Activated CD4-positive, alpha-beta T cell treated with anti-CD3 and anti-CD28 coated beads for 4 hours (primary cell): ENCODE results near the gene PDE6G.

Experiments used
- DNase-seq, 2 donors: peaks; one replicate each; pipeline ENCODE4 v3.0.0-alpha.2; 2020

The PDE6G gene

GRCh38 chr17:81656835-81657234 lies 493 bp upstream of the PDE6G start:
- DNase-seq: no peak

GRCh38 chr17:81655378-81656117 lies 794 bp downstream of the PDE6G start:
- DNase-seq: no peak

DNA sequence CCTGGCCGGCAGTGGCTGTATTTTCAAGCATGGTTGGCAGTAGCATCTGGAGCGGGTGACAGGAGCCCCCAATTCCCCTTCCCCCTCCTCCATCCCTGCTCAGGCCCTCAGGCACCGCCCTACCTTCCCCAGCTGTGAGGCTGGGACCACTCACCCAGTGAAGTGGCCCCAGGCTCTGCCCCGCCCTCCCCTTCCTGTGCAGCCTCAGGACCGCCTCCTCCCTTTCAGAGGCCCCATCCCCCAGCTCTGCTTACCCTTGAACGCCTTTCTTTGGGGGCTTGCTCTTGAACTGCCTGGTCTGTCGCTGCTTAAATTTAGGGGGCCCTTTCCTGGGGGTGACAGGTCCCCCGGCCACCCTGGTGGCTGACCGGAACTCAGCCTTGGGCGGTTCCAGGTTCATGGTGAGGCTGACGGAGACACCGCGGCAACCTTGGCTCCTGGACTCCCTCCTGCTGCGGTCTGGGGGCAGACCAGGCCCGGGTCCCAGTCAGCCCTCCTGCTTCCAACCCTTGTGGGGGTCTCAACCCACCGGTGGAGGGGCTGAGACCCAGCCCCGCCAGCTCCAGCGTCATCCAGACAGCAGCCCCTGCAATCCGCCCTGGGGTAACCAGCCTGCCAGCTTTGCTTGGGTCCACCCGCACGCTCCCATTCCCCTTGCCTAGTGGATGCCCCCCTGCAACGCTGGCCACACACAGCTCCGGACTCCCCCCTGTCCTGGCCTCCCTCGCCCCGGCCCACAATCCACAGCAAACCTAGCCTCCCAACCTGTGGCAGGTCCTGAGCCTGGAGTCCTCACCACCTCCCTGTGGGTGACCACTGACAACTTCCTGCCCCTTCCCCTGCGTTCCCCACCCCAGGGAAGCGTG lies 3.2 kb downstream of the PDE6G start:
- no peak for DNase-seq

DNA sequence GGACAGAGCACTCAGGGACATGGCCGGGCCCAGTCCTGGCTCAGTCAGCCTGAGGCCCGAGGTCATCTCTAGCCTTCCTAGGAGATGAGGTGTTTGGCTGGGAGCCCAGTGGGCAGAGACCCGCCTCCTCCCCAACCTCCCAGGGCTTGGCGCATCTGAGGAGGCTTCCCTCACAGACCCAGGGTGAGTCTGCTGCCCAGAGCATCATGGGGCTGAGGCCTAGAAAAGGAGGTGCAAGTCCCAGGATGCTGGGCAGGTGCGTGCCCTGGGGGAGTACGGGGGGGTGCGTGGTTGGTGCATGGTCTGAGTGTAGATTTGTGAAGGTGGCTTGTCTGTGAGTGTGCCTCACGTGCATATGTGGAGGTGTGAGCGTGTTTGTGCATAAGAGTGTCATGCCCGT lies 4.7 kb downstream of the PDE6G start:
- no peak for DNase-seq

GRCh38 chr17:81650951-81651350 lies 5.4 kb downstream of the PDE6G start:
- DNase-seq: no peak

GRCh38 chr17:81648707-81649085 lies 7.6 kb downstream of the PDE6G start:
- no peak for DNase-seq

- no peak for DNase-seq
These were observed 8.2 kb downstream of the PDE6G start for GRCh38 chr17:81648013-81648706.

DNA sequence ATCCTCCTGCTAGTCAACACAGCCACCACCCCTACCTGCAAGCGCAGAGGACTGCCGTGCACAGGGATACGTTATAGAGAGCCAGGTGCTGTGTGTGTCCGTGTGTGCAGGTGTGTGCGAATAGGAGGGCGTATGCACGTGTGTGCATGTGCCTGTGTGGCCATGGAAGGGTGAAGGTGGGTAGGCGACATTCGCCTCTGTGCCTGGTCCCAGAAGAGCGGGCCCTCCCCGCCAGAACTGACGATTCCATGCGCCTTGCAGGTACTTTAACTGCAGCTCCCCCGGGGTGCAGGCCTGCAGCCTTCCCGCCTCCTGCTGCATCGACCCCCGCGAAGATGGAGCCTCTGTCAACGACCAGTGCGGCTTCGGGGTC lies 8.7 kb downstream of the PDE6G start:
- DNase-seq: no peak

DNA sequence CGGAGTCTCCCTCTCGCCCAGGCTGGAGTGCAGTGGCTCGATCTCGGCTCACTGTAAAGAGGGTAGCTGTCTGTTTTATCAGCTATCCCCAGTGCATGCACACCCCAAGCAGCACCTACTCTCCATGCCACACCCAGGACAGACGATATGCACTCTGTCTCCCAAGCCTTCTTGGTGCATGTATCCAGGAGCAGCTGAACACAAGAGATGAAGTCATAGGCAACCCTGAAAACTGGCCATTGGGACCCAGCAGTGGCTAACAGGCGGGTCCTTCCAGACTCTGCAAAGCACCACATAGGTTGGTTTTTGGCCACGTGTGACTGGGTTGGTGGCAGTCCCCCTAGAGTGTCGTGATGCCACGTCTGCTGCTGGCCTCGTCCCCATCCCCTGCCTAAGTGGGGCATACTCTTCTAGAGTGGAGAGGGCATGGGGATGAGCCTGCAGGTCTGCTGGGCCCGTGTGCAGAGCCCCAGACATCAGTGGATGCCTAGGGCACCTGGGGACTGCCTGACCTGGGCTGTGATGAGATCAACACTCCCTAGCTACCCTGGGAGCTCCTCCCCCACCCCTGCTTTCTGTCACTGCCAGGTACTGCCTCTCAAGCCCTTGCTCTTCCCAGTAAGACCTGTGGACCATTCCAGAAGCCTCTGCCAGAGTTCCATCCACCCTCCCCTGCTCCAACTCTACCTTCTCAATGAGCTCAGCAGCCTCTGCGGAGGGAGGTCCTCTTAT lies 9.3 kb downstream of the PDE6G start:
- no peak for DNase-seq

GRCh38 chr17:81644976-81645952 lies 11.1 kb downstream of the PDE6G start:
- no peak for DNase-seq

- no peak for DNase-seq
These were observed 11.8 kb downstream of the PDE6G start for GRCh38 chr17:81644496-81644895.

DNA sequence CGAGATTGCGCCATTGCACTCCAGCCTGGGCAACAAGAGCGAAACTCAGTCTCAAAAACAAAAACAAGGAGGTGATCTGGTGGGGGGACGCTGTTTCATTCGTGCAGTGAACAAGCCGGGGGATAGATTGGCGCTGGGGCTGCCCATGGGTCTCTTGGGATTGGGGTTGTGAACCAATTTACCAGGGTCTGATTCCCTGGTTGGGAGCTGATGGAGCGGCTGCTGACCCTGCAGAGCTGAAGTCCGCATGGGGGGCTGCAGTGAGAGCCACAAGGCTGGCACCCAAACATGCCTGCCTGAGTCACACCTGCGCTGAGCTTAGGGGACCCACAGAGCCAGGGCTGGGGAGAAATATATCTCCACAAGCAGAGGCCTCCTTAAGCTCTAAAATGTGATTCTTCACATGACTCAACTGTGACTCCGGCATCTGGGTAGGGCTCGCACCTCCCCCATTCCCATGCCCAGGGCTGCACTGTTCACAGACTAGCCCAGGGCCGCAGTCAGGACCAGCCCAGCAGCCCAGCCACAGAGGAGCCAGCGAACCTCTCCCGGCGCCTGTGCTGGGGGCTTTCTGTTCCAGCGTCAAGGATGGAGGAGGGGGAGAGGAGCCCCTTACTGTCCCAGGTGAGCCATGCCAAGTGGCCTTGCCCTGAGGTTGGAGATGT lies 14.4 kb downstream of the PDE6G start:
- DNase-seq: no peak

DNA sequence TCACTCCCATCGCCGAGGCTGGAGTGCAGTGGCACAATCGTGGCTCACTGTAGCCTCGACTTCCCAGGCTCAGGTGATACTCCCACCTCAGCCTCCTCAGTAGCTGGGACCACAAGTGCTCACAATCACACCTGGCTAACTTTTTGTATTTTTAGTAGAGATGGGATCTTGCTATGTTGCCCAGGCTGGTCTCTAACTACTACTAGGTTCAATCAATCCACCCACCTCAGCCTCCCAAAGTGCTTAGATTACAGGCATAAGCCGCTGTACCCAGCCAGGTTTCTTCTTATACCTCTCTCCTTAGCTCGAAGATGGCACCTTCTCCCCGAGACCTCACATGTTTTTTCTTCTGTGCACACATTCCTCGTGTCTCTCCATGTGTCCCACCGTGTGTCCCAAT lies 16.3 kb downstream of the PDE6G start:
- no peak for DNase-seq

GRCh38 chr17:81638683-81639082 lies 17.7 kb downstream of the PDE6G start:
- no peak for DNase-seq

DNA sequence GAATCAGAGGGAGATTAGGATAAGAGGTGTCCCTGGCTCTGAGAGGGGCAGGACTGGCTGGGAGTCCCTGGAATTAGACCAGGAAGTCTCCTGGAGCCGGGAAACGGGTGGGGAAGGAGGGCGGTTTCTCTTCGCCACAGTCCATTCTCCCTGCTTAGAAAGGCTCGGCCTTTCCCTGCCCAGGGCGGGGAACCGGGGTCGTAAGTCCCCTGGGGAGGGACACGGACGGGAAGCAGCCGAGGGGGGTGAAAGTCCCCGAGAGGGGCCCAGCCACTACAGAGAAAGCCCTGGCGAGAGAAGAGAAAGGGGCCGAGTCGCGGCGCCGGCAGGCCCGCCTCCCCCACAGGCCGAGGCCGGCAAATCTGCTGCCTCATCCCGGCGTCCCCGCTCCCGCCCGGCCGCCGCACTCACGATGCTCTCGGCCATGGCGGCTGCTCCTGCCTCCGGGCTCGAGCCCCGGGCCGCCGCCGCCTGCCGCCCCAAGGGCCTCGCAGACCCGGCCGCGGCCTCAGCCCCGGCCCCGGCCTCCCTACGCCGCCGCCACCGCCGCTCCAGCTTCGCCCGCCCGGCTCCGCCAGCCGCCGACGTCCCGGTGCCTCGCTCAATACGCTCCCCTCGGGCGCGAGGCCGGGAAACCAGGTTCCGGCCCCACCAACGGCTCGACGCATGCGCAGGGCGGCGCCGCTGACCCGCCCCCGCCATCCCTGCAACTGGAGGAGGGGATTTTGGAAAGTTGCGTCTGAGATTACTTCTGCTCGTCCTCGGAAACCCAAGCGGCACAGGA lies 19.6 kb downstream of the PDE6G start, which contains the start of the genes NPLOC4 and TSPAN10:
Gene NPLOC4 (minus strand): TSS at position 608 of the 784 bp plus-strand sequence. CDS start 182 bp downstream, at position 426.
Gene TSPAN10 (plus strand): TSS at position 692 of the 784 bp plus-strand sequence. CDS start 5,217 bp downstream, outside the sequence.
- peak; percentile 82 to 83 for DNase-seq

DNA sequence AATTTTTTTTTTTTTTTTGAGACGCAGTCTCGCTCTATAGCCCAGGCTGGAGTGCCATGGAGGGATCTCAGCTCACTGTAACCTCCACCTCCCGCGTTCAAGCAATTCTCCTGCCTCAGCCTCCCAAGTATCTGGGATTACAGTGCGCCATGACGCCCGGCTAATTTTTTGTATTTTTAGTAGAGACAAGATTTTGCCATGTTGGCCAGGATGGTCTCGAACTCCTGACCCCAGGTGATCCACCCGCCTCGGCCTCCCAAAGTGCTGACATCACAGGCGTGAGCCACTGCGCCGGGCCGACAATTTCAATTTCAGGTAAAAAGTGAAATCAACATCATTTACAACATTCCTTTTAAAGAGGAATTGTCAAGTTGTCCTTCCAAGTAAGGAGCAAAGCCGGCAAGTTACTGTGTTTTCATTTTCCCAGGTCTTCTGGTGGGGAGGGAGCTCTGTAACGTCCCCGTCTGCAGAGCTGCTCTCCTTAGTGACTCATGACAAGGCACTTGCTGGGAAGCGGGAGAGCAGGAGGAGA lies 20.3 kb downstream of the PDE6G start:
- no peak for DNase-seq

GRCh38 chr17:81635431-81635830 lies 20.9 kb downstream of the PDE6G start:
- no peak for DNase-seq

DNA sequence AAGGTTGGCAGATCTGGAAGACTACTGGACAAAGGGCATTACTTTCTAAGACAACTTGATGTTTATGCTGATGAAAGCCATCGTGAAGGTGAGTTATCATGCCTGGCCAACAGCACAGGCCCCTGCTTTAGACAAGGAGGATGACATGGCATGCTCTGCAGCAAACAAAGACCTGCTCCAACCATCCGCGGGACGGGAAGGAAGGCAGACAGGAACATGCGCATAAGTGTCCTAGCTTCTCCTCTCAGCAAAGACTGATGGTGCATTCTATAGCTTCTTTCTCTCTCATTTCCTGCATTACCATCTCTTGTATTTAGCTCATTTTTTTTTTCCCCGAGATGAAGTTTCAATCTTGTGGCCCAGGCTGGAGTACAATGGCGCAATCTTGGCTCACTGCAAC lies 24.9 kb downstream of the PDE6G start:
- no peak for DNase-seq

- no peak for DNase-seq
These were observed 26.1 kb downstream of the PDE6G start for GRCh38 chr17:81630274-81630673.
